ENCODE results near the gene XYLB.

- TF ChIP-seq POLR2A (IDR thresholded peaks at IDR 0.05; ENCODE audit: low read depth, low read length) (no peak), POLR2AphosphoS5 (IDR thresholded peaks at IDR 0.05; ENCODE audit: low read depth, low read length) (no peak), POU2F2 (IDR thresholded peaks at IDR 0.05; ENCODE audit: low read depth, low read length) (no peak), TAF1 (IDR thresholded peaks at IDR 0.05; ENCODE audit: low read depth, low read length) (no peak), SPI1 (IDR thresholded peaks at IDR 0.05; ENCODE audit: low read depth, low read length) (no peak), PAX5 (IDR thresholded peaks at IDR 0.05; ENCODE audit: insufficient read depth, low read length, severe bottlenecking) (no peak)
Observed at GRCh38 chr3:38421679-38422336, 75.2 kb downstream of the XYLB start.

Measured in GM12891 (cell line).